Activated T-helper 1 cell treated with anti-CD3 and anti-CD28 coated beads, Interleukin-12 subunit alpha, Interleukin-12 subunit beta, Interleukin-2, Interleukin-4 antibody, amounts not matched to agents 30 ng/mL and 10 ng/mL and 1 ng/mL, durations not matched to agents 14 hours and 24 hours and 36 hours (primary cell): ENCODE measurements around the gene PHIP. TPM values are rescaled to one million over a fixed set of nuclear protein-coding genes. Genes with fewer than 3 reads are reported as not detected.

Source experiments
- DNase-seq: peaks from one replicate; pipeline ENCODE4 v3.0.0; 2021; ENCODE audit warnings: low spot score
- H3K27ac Mint-ChIP-seq: one replicate; pipeline ENCODE4 v1.8.0; 2021; ENCODE audit warnings: mild to moderate bottlenecking, mixed read lengths
- H3K27me3 Mint-ChIP-seq: one replicate; pipeline ENCODE4 v1.8.0; 2022; ENCODE audit warnings: mild to moderate bottlenecking, moderate library complexity, mixed read lengths; ENCODE audit not compliant: insufficient read depth
- H3K36me3 Mint-ChIP-seq: one replicate; pipeline ENCODE4 v1.8.0; 2021; ENCODE audit warnings: low read depth, mixed read lengths
- H3K4me1 Mint-ChIP-seq: one replicate; pipeline ENCODE4 v1.8.0; 2021; ENCODE audit warnings: low read depth, mixed read lengths
- H3K4me3 Mint-ChIP-seq: one replicate; pipeline ENCODE4 v1.8.0; 2021; ENCODE audit warnings: mild to moderate bottlenecking, moderate library complexity, mixed read lengths
- H3K9me3 Mint-ChIP-seq: one replicate; pipeline ENCODE4 v1.8.0; 2021; ENCODE audit warnings: mixed read lengths
- intact Hi-C: fragments of 100-400 bp; cut with micrococcal nuclease; formaldehyde crosslinking; loops from one replicate; pipeline ENCODE4 v1.15.1; 2024
- total RNA-seq: library from RNA; stranded (reverse); gene quantifications from 2 replicates; pipeline ENCODE4 v1.2.3, GENCODE V29; 2022

The PHIP gene
- total RNA-seq, 1 donor from 2014 or later, result 34.8 TPM

DNA sequence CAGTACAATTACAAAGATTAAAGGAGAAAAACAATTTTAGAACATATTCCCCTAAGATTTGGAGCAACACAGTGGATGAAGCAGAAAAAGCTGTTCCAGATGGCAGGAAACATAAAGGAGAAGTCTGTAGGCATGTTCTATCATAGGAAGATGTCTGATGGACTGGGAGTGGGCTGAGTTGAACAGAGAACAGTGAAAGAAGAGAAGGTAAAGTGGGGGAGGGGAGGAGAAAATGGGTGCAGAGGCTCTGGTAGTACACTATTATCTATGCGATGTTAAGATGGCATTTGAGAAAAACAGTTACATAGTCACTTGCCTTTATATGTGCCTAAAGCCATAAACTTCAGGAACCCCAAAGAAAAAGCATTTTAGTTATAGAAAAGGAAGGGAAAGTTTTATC is 4.2 kb upstream of the PHIP start:
- Mint-ChIP-seq H3K4me1 (peaks cover 12% of the 10 kb centered on the region), H3K4me3 (no peak overlapping the region), H3K27me3 (peaks cover 34% of the 10 kb centered on the region), H3K27ac (no peak overlapping the region), H3K36me3 (peaks cover 2% of the 10 kb centered on the region), H3K9me3 (no peaks in the 10 kb centered on the region)
- DNase-seq, result no peak
- intact Hi-C loops, result loop anchor here (10.0 kb wide), 1 partner anchor 1022 kb away; the partner anchor contains the start of gene BCKDHB

DNA sequence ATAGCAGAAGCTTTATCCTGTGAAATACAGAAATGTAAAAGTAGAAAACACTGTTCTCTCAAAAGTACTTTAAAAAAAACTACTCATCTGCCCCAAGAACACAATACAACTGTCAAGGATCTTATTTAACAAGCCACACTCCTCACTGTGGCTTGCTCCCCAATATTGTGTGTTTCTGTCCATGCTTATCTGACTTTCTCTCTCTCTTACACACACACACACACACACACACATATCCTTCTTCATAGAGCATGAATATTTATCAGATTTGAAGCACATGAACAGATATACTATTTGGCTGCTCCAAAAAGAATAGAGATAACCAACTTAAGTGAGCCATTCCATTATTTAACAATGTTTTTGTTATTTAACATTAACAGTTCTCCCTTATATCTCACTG is 3.6 kb upstream of the PHIP start:
- intact Hi-C loops, result loop anchor here (10.0 kb wide), 1 partner anchor 1023 kb away; the partner anchor contains the start of gene BCKDHB
- peaks cover 3% of the 10 kb centered on the region for H3K36me3 Mint-ChIP-seq

GRCh38 chr6:79079561-79080041 is 1.5 kb upstream of the PHIP start:
- peak overlapping the region; percentile 93 for H3K4me3 Mint-ChIP-seq
- no peak for DNase-seq
- peaks cover 6% of the 10 kb centered on the region for H3K36me3 Mint-ChIP-seq
- H3K9me3 Mint-ChIP-seq, result no peaks in the 10 kb centered on the region
- intact Hi-C loops, result loop anchor here (2.0 to 10.0 kb wide), 5 partner anchors 255 to 1085 kb away; partner anchors contain the start of gene BCKDHB
- peaks cover 31% of the 10 kb centered on the region for H3K4me1 Mint-ChIP-seq
- peaks cover 24% of the 10 kb centered on the region for H3K27me3 Mint-ChIP-seq
- H3K27ac Mint-ChIP-seq, result no peak overlapping the region

More for the DNA sequence above, 3.6 kb upstream of the PHIP start:
- Mint-ChIP-seq H3K27ac (no peak overlapping the region), H3K4me1 (peaks cover 13% of the 10 kb centered on the region), H3K9me3 (no peaks in the 10 kb centered on the region), H3K4me3 (no peak overlapping the region), H3K27me3 (peaks cover 32% of the 10 kb centered on the region)
- DNase-seq, result no peak

DNA sequence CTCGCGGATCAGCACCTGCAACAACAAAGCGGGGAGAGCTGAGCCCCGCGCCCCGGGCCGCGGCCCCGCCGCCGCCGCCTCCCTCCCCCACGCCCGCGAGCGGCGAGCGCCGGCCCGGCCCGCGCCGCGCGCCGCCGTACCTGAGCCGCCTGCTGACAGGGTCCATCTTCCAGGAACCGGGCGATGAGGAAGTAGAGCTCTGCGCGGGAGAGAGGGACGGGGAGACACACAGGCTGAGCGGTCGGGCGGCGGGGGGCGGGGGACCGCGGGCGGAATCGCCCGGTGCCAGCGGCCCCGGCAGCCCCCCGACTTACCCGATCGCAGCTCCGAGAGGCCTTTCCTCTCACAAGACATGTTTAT is 359 bp downstream of the PHIP start:
- Mint-ChIP-seq H3K9me3 (no peaks in the 10 kb centered on the region), H3K4me1 (peaks cover 40% of the 10 kb centered on the region), H3K4me3 (peak overlapping the region; percentile 93), H3K36me3 (peaks cover 8% of the 10 kb centered on the region), H3K27me3 (peaks cover 20% of the 10 kb centered on the region), H3K27ac (peak overlapping the region; percentile 98)
- DNase-seq, result no peak
- intact Hi-C loops, result loop anchor here (1.0 to 10.0 kb wide), 8 partner anchors 37 to 1087 kb away; partner anchors contain the start of genes HMGN3, IRAK1BP1 and LCA5

- no peaks in the 10 kb centered on the region for H3K9me3 Mint-ChIP-seq
- peak; percentile 85 for DNase-seq
- H3K4me3 Mint-ChIP-seq, result peak overlapping the region; percentile 88
- H3K4me1 Mint-ChIP-seq, result peaks cover 47% of the 10 kb centered on the region
- H3K27ac Mint-ChIP-seq, result peak overlapping the region; percentile 88
- intact Hi-C loops, result loop anchor here (1.0 to 10.0 kb wide), 4 partner anchors 42 to 1088 kb away; no protein-coding TSS in a partner anchor
- H3K27me3 Mint-ChIP-seq, result peaks cover 14% of the 10 kb centered on the region
- peaks cover 8% of the 10 kb centered on the region for H3K36me3 Mint-ChIP-seq
Measured at GRCh38 chr6:79076782-79077641, 1.0 kb downstream of the PHIP start.

DNA sequence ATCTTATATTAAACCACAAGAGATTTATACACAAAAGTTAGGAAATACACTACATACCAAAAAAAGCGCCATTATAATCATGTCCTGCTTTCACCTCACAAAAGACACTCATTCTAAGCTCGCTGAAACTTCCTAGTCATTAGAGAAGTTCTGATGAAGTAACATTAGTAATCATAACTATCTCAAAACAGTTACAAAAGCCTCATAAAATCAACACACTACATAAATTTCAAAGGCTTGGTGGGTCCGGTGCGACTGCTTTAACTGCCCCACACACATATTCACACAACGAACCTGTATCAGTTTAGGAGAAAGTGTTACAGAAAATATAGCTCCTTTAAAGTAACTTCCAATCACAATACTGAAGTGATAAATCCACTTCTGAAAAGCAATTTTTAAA is 1.9 kb downstream of the PHIP start:
- Mint-ChIP-seq H3K9me3 (no peaks in the 10 kb centered on the region), H3K4me3 (peak overlapping the region; percentile 88), H3K4me1 (peaks cover 55% of the 10 kb centered on the region), H3K27me3 (peaks cover 6% of the 10 kb centered on the region), H3K36me3 (peaks cover 7% of the 10 kb centered on the region), H3K27ac (peak overlapping the region; percentile 88)
- intact Hi-C loops, result loop anchor here (1.0 to 10.0 kb wide), 4 partner anchors 41 to 1089 kb away; no protein-coding TSS in a partner anchor
- no peak for DNase-seq

- intact Hi-C loops, result loop anchor here (5.0 to 10.0 kb wide), 2 partner anchors 393 to 1091 kb away; no protein-coding TSS in a partner anchor
- Mint-ChIP-seq H3K36me3 (peaks cover 11% of the 10 kb centered on the region), H3K4me1 (peaks cover 64% of the 10 kb centered on the region), H3K9me3 (no peaks in the 10 kb centered on the region), H3K27ac (no peak overlapping the region), H3K4me3 (no peak overlapping the region), H3K27me3 (no peaks in the 10 kb centered on the region)
- DNase-seq, result no peak
Measured at GRCh38 chr6:79073888-79074287, 4.2 kb downstream of the PHIP start.

DNA sequence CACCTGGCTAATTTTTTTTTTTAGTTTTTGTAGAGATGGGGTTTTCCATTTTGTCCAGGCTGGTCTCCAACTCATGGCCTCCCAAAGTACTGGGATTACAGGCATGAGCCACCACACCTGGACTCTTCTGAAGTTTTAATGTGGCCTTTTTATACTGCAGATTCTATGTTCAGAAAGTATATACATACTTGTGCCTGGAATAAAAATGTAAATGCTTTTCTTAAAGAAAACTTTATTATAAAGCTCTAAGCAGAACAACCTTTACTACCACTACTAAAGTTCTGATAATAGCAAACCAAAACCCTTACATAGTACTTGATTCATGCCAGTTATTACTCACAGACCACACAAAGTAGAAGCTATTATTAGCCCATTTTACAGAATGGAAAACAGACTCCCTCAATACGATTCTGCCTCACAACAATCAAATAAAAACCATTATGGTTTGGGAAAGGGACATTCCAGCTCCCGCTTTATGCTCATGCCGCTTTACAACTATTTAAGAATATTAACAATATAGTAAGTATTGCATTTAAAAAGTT is 5.3 kb downstream of the PHIP start:
- DNase-seq, result no peak
- peaks cover 60% of the 10 kb centered on the region for H3K4me1 Mint-ChIP-seq
- no peak overlapping the region for H3K4me3 Mint-ChIP-seq
- no peak overlapping the region for H3K27ac Mint-ChIP-seq
- no peaks in the 10 kb centered on the region for H3K9me3 Mint-ChIP-seq
- peaks cover 11% of the 10 kb centered on the region for H3K36me3 Mint-ChIP-seq
- intact Hi-C loops, result loop anchor here (5.0 to 10.0 kb wide), 2 partner anchors 395 to 1092 kb away; no protein-coding TSS in a partner anchor
- no peaks in the 10 kb centered on the region for H3K27me3 Mint-ChIP-seq

DNA sequence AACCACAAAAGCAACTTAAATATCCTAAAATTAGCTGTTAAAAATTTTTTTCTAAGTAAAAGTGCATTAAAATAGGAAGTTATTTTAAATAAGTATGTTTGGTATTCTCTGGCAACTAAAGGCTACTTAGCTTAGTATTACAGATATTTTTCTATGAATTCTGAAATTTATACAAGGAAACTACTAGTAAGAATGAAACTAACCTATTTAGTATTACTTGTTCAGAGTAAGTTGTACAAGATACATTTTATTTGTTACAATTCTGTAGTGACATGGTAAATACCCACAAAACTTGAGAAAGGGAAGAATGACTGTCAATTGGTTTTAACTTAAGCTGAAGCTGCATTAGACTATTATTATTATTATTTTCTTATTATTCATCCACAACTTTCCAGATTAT is 6.5 kb downstream of the PHIP start:
- intact Hi-C loops, result loop anchor here (5.0 to 10.0 kb wide), 2 partner anchors 396 to 1093 kb away; no protein-coding TSS in a partner anchor
- Mint-ChIP-seq H3K36me3 (peaks cover 10% of the 10 kb centered on the region), H3K4me1 (peaks cover 62% of the 10 kb centered on the region), H3K4me3 (no peak overlapping the region), H3K9me3 (no peaks in the 10 kb centered on the region), H3K27me3 (no peaks in the 10 kb centered on the region), H3K27ac (no peak overlapping the region)
- DNase-seq, result no peak

DNA sequence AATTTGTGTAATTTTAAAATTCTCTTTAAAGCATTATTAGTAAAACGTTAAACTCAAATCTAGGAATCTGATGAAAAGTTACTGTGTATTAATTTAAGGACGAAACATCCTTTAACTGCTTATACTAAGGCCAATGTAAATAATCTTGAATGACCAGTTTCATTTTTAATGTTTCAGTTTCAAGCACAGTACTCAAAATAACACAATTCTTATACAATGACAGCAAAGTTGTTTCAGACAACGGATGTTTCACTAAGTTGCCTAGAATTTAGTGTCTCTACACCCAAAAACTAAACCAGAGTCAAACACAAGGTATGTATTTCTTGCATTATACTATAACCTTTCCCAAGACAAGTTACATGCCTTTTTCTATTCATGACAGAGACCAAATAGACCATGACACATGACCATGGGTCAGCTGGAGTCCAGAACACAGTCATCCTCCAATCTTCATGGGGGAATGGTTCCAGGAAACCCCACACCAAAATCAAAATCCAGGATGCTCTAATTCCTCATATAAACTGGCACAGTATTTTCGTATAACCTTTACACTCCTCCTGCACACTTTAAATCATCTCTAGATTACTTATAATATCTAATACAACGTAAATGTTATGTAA is 7.7 kb downstream of the PHIP start:
- Mint-ChIP-seq H3K27ac (no peak overlapping the region), H3K27me3 (no peaks in the 10 kb centered on the region), H3K36me3 (peaks cover 10% of the 10 kb centered on the region), H3K4me3 (no peak overlapping the region), H3K9me3 (no peaks in the 10 kb centered on the region), H3K4me1 (peaks cover 57% of the 10 kb centered on the region)
- intact Hi-C loops, result loop anchor here (5.0 to 10.0 kb wide), 2 partner anchors 397 to 1094 kb away; no protein-coding TSS in a partner anchor
- no peak for DNase-seq

GRCh38 chr6:79066828-79067227 is 11.2 kb downstream of the PHIP start:
- H3K27me3 Mint-ChIP-seq, result no peaks in the 10 kb centered on the region
- no peak for DNase-seq
- intact Hi-C loops, result loop anchor here (1.0 kb wide), 1 partner anchor 9 kb away; no protein-coding TSS in a partner anchor
- peaks cover 28% of the 10 kb centered on the region for H3K4me1 Mint-ChIP-seq
- H3K36me3 Mint-ChIP-seq, result peaks cover 5% of the 10 kb centered on the region
- no peak overlapping the region for H3K27ac Mint-ChIP-seq
- no peak overlapping the region for H3K4me3 Mint-ChIP-seq
- H3K9me3 Mint-ChIP-seq, result no peaks in the 10 kb centered on the region

DNA sequence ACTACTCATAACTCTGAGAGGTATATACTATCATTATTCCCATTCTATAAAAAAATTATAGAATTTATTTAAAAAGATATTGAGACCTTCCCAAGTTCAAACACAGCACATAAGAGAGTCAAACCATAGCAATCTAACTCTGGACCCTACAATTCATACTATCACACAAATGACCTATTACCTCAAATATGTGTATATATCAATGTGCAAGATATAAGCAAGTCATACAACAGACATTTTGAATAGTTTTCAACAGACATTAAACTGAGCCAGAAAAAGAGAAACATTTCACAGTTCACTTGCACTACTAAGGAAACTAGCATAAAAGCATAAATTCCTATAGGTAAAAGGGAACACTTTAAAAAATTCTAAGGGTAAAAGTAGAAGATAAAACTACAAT is 11.7 kb downstream of the PHIP start:
- DNase-seq, result no peak
- Mint-ChIP-seq H3K27me3 (no peaks in the 10 kb centered on the region), H3K27ac (no peak overlapping the region), H3K4me1 (peaks cover 23% of the 10 kb centered on the region), H3K36me3 (peaks cover 5% of the 10 kb centered on the region), H3K9me3 (no peaks in the 10 kb centered on the region), H3K4me3 (no peak overlapping the region)
- intact Hi-C loops, result no loop called here
